Neural crest cell (in vitro differentiated cells): ENCODE data around the gene SMURF2. TPM values are rescaled to one million over a fixed set of nuclear protein-coding genes. Genes with fewer than 3 reads are reported as not detected.

Experiments
- DNase-seq: peaks from one replicate; pipeline ENCODE4 v3.0.0; 2021; ENCODE audit warnings: low read depth, mixed read lengths, low spot score
- H3K27ac Mint-ChIP-seq: one replicate; pipeline ENCODE4 v1.8.0; 2021; ENCODE audit warnings: mild to moderate bottlenecking, mixed read lengths; ENCODE audit not compliant: unreplicated experiment
- H3K27me3 Mint-ChIP-seq: 2 replicates; pipeline ENCODE4 v1.8.0; 2021; ENCODE audit warnings: low read depth, mild to moderate bottlenecking, mixed read lengths
- H3K36me3 Mint-ChIP-seq: 2 replicates; pipeline ENCODE4 v1.8.0; 2021; ENCODE audit warnings: low read depth, mild to moderate bottlenecking, mixed read lengths
- H3K4me1 Mint-ChIP-seq: 2 replicates; pipeline ENCODE4 v1.8.0; 2021; ENCODE audit warnings: mixed read lengths
- H3K4me3 Mint-ChIP-seq: one replicate; pipeline ENCODE4 v1.8.0; 2021; ENCODE audit warnings: mild to moderate bottlenecking, mixed read lengths
- H3K9me3 Mint-ChIP-seq: 2 replicates; pipeline ENCODE4 v1.8.0; 2021; ENCODE audit warnings: mixed read lengths
- total RNA-seq: library from RNA; stranded (reverse); gene quantifications from 2 replicates; pipeline ENCODE4 v1.2.1, GENCODE V29; 2021
- TF ChIP-seq, protein P1 (sequence below): fragments of 200-600 bp; sonication (generic); conservative IDR thresholded peaks from 2 replicates; pipeline ENCODE4 v1.5.0; 2021; ENCODE audit warnings: antibody characterized with exemption, mild to moderate bottlenecking

Gene SMURF2
- total RNA-seq, 1 donor from 2014 or later, result 32.7 TPM

- Mint-ChIP-seq H3K27me3 (no peaks in the 10 kb centered on the region), H3K9me3 (no peaks in the 10 kb centered on the region), H3K36me3 (peaks cover 5% of the 10 kb centered on the region), H3K4me3 (no peak overlapping the region), H3K4me1 (peaks cover 13% of the 10 kb centered on the region), H3K27ac (no peak overlapping the region)
- no peak for DNase-seq
- TF ChIP-seq, protein P1, sequence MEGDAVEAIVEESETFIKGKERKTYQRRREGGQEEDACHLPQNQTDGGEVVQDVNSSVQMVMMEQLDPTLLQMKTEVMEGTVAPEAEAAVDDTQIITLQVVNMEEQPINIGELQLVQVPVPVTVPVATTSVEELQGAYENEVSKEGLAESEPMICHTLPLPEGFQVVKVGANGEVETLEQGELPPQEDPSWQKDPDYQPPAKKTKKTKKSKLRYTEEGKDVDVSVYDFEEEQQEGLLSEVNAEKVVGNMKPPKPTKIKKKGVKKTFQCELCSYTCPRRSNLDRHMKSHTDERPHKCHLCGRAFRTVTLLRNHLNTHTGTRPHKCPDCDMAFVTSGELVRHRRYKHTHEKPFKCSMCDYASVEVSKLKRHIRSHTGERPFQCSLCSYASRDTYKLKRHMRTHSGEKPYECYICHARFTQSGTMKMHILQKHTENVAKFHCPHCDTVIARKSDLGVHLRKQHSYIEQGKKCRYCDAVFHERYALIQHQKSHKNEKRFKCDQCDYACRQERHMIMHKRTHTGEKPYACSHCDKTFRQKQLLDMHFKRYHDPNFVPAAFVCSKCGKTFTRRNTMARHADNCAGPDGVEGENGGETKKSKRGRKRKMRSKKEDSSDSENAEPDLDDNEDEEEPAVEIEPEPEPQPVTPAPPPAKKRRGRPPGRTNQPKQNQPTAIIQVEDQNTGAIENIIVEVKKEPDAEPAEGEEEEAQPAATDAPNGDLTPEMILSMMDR, result no peak
Observed at GRCh38 chr17:64596988-64597387, 65.1 kb downstream of the SMURF2 start.

DNA sequence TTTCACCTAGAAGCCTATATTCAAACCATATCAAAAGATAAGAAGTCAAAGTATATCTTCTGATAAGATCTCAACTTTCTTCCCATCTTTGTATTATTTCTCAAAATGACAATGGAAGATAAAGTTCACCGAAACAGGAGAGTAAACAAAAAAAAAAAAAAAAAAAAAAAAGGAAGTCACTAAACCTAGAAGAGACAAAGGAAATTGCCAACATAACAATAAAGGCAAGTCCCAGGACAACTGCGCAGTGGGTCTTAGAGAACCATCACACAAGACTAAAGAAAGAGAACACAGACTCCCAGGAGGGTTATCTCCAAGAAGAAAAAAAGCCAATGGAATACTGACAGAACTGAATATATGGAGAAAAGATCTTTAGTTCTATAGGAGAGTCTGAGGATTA, 65.7 kb downstream of the SMURF2 start:
- Mint-ChIP-seq H3K27me3 (no peaks in the 10 kb centered on the region), H3K4me1 (peaks cover 14% of the 10 kb centered on the region), H3K4me3 (no peak overlapping the region), H3K36me3 (peaks cover 5% of the 10 kb centered on the region), H3K27ac (no peak overlapping the region), H3K9me3 (no peaks in the 10 kb centered on the region)
- TF ChIP-seq, protein P1, result no peak
- no peak for DNase-seq

- DNase-seq, result no peak
- TF ChIP-seq, protein P1, result no peak
- Mint-ChIP-seq H3K27ac (no peak overlapping the region), H3K4me3 (no peak overlapping the region), H3K36me3 (peaks cover 4% of the 10 kb centered on the region), H3K27me3 (no peaks in the 10 kb centered on the region), H3K9me3 (no peaks in the 10 kb centered on the region), H3K4me1 (peaks cover 3% of the 10 kb centered on the region)
Observed at GRCh38 chr17:64591944-64592343, 70.2 kb downstream of the SMURF2 start.

DNA sequence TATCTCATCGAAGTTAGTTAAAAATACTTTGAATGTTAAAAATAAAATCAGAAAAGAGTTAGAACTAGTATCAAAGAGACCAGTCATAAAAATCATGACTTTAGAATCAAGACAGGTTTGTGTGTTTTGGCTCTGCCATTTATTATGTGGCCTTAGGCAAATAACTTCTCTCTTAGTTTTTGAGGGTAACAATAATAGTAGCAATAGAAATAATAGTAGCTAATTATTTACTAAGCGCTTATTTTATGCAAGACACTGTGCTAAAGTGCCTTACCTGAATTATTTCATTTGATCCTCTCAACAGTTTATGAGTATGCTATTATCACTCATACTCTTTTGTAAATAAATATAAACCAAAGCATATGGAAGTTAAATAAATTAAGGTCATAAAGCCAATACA, 77.0 kb downstream of the SMURF2 start:
- H3K9me3 Mint-ChIP-seq, result no peaks in the 10 kb centered on the region
- H3K27me3 Mint-ChIP-seq, result no peaks in the 10 kb centered on the region
- DNase-seq, result no peak
- no peak overlapping the region for H3K4me3 Mint-ChIP-seq
- TF ChIP-seq, protein P1, result no peak
- no peaks in the 10 kb centered on the region for H3K4me1 Mint-ChIP-seq
- H3K27ac Mint-ChIP-seq, result no peak overlapping the region
- peaks cover 14% of the 10 kb centered on the region for H3K36me3 Mint-ChIP-seq

DNA sequence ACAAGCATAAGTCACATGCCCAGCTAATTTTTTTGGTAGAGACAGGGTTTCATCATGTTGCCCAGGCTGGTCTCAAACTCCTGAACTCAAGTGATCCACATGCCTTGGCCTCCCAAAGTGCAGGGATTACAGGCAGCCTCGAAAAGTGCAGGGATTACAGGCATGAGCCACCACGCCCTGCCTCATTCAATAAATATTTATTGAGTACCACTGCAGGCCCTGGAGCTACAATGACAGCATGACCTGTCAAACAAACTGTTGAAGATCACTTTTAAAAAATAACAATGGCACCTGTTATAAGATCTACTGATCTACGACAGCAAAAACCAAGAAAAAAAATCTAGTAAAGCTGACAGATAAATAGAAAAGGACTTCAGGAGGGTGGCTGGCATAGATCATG, 79.1 kb downstream of the SMURF2 start:
- TF ChIP-seq, protein P1, result no peak
- no peak overlapping the region for H3K27ac Mint-ChIP-seq
- DNase-seq, result no peak
- H3K4me3 Mint-ChIP-seq, result no peak overlapping the region
- peaks cover 15% of the 10 kb centered on the region for H3K36me3 Mint-ChIP-seq
- no peaks in the 10 kb centered on the region for H3K27me3 Mint-ChIP-seq
- H3K4me1 Mint-ChIP-seq, result no peaks in the 10 kb centered on the region
- no peaks in the 10 kb centered on the region for H3K9me3 Mint-ChIP-seq
